ENCODE data around the gene GSC.

Gene GSC

GRCh38 chr14:94767321-94767878, 2.5 kb downstream of the GSC start:
- no peak overlapping the region for H3K4me3 ChIP-seq (ENCODE audit: low read length)
- no peak for DNase-seq (ENCODE audit: low read depth)
- TF ChIP-seq, protein P1, sequence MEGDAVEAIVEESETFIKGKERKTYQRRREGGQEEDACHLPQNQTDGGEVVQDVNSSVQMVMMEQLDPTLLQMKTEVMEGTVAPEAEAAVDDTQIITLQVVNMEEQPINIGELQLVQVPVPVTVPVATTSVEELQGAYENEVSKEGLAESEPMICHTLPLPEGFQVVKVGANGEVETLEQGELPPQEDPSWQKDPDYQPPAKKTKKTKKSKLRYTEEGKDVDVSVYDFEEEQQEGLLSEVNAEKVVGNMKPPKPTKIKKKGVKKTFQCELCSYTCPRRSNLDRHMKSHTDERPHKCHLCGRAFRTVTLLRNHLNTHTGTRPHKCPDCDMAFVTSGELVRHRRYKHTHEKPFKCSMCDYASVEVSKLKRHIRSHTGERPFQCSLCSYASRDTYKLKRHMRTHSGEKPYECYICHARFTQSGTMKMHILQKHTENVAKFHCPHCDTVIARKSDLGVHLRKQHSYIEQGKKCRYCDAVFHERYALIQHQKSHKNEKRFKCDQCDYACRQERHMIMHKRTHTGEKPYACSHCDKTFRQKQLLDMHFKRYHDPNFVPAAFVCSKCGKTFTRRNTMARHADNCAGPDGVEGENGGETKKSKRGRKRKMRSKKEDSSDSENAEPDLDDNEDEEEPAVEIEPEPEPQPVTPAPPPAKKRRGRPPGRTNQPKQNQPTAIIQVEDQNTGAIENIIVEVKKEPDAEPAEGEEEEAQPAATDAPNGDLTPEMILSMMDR (conservative IDR thresholded peaks at IDR 0.05; ENCODE audit: low read length) = no peak

- no peak for DNase-seq (ENCODE audit: low read depth)
- TF ChIP-seq, protein P1 (conservative IDR thresholded peaks at IDR 0.05; ENCODE audit: low read length) = no peak
- no peak overlapping the region for H3K4me3 ChIP-seq (ENCODE audit: low read length)
Observed at GRCh38 chr14:94764573-94764972, 5.3 kb downstream of the GSC start.

DNA sequence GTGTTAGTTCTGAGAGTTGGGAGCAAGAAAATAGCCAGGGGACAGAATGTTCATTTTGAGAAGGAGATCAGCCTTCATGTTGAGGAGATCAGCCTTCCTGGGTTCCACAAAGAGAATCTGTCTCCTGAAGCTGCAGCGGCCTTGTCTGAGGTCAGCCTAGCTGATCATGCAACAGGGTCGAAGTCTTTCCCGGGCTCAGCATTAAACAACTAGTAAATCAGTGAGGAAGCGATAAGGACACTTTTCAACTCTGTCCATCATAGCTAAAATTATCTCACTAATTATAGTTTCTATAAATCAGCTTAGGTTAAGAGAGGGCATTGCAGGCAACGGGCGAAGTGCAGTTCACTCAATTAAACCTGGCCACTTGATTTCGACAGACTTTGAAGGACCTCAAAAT, 7.5 kb downstream of the GSC start:
- DNase-seq (ENCODE audit: low read depth) = no peak
- H3K4me3 ChIP-seq (ENCODE audit: low read length) = no peak overlapping the region
- TF ChIP-seq, protein P1 (conservative IDR thresholded peaks at IDR 0.05; ENCODE audit: low read length) = no peak

- TF ChIP-seq, protein P1 (conservative IDR thresholded peaks at IDR 0.05; ENCODE audit: low read length) = no peak
- H3K4me3 ChIP-seq (ENCODE audit: low read length) = no peak overlapping the region
- DNase-seq (ENCODE audit: low read depth) = no peak
Observed at GRCh38 chr14:94761997-94762377, 7.9 kb downstream of the GSC start.

GRCh38 chr14:94761348-94761996, 8.4 kb downstream of the GSC start:
- peak; percentile 55 for DNase-seq (ENCODE audit: low read depth)
- TF ChIP-seq, protein P1 (conservative IDR thresholded peaks at IDR 0.05; ENCODE audit: low read length) = no peak

DNA sequence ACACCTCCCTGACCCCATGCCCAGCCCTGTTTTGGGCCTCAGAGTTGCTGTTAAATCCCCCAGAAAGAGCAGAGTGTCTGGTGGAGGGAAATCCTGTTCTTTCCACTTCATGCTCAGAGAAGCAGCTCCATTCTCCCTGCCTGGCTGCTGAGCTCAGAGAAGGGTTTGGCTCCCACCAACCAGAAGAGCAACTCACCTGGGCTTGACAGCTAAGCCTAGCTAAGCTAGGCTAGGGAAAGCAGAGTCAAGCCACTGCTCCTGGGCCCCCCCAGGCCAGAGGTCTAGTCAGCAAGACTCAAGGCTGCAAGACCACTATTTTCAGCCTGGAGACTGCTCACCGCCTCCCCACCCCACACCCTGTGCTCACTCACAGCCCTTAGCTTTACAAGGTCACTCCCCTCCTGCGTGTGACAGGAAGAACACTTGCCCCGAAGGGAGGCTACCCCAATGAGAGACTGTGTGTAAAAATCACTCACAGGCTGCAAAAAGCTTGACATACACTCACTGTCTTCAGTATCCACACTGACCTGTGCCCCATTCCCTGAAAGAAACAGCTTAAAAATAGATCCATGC, 13.5 kb downstream of the GSC start:
- TF ChIP-seq, protein P1 (conservative IDR thresholded peaks at IDR 0.05; ENCODE audit: low read length) = no peak
- DNase-seq (ENCODE audit: low read depth) = no peak
- no peak overlapping the region for H3K4me3 ChIP-seq (ENCODE audit: low read length)

More at GRCh38 chr14:94761348-94761996, 8.4 kb downstream of the GSC start:
- H3K4me3 ChIP-seq (ENCODE audit: low read length) = no peak overlapping the region

DNA sequence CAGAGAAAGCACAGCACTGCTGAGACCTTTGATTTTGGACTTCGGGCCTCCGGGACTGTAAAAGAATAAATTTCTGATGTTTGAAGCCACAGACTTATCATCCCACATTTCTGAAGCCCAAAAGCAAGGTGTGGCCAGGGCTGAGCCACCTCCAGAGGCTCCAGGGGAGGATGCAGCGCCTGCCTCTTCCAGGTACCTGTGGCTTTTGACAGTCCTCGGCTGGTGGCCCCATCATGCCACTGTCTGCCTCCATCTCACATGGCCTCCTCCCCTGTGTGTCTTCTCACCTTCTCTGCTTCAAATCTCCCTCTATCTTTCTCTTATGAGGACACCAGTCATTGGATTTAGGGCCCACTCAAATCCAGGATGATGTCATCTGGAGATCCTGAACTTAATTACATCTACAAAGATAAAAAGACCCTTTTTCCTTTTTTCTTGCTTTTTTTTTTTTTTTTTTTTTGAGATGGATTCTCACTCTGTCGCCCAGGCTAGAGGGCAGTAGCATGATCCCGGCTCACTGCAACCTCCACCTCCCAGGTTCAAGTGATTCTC, 15.4 kb downstream of the GSC start:
- TF ChIP-seq, protein P1 (conservative IDR thresholded peaks at IDR 0.05; ENCODE audit: low read length) = no peak
- no peak overlapping the region for H3K4me3 ChIP-seq (ENCODE audit: low read length)
- DNase-seq (ENCODE audit: low read depth) = no peak

Measured in AG10803 (cell line).